ENCODE results near the gene CMTM3. TPM values are rescaled to one million over a fixed set of nuclear protein-coding genes. Genes with fewer than 3 reads are reported as not detected.
"Not testable (repeated sequence)": the region's sequence is repeated elsewhere in the genome, so short reads cannot be mapped to it uniquely, and the experiment has no call there.

Gene CMTM3
- total RNA-seq, 1 experiment from 2014 or later: 19.1 TPM

GRCh38 chr16:66622863-66623262 lies 18.4 kb downstream of the CMTM3 start (continued):
- TF ChIP-seq STAT6 (CRISPR knock-in tag; conservative IDR thresholded peaks at IDR 0.05; ENCODE audit: low read depth) (no peak), RORB (CRISPR knock-in tag; IDR thresholded peaks at IDR 0.05) (no peak), JUN (CRISPR knock-in tag; IDR thresholded peaks at IDR 0.05) (no peak), ZBTB43 (CRISPR knock-in tag; IDR thresholded peaks at IDR 0.05) (no peak), FOXP1 (CRISPR knock-in tag; IDR thresholded peaks at IDR 0.05; ENCODE audit: borderline replicate concordance) (no peak)

- Mint-ChIP-seq H3K4me3 (no peak overlapping the region), H3K9me3 (no peaks in the 10 kb centered on the region), H3K27me3 (ENCODE audit: low read depth) (no peaks in the 10 kb centered on the region), H3K36me3 (peaks cover 37% of the 10 kb centered on the region), H3K27ac (no peak overlapping the region), H3K4me1 (peaks cover 2% of the 10 kb centered on the region; the same call in 1 of the 2 replicates)
- TF ChIP-seq ZNF263 (CRISPR knock-in tag; IDR thresholded peaks at IDR 0.05; ENCODE audit: low read depth) (no peak), ZNF671 (CRISPR knock-in tag; IDR thresholded peaks at IDR 0.05) (no peak), NR3C1 (CRISPR knock-in tag; conservative IDR thresholded peaks at IDR 0.05; ENCODE audit: low read depth) (no peak), TP53 (CRISPR knock-in tag; IDR thresholded peaks at IDR 0.05) (no peak), E2F5 (CRISPR knock-in tag; IDR thresholded peaks at IDR 0.05) (no peak), CREB1 (CRISPR knock-in tag; IDR thresholded peaks at IDR 0.05) (no peak), E2F4 (CRISPR knock-in tag; IDR thresholded peaks at IDR 0.05; ENCODE audit: borderline replicate concordance, low read depth) (no peak), ZNF532 (CRISPR knock-in tag; IDR thresholded peaks at IDR 0.05; ENCODE audit: borderline replicate concordance) (no peak), CBFB (CRISPR knock-in tag; IDR thresholded peaks at IDR 0.05; ENCODE audit: low read depth) (no peak)
- ATAC-seq: no peak
- CTCF ChIA-PET: interaction anchor here (1.9 to 2.2 kb wide), 3 partner anchors 15 to 116 kb away, joined by 4 to 16 read pairs (median 13); no protein-coding TSS in a partner anchor
- POLR2A ChIA-PET: no interaction called here
- DNase-seq (ENCODE audit: low spot score): no peak
Measured at GRCh38 chr16:66623755-66624154, 19.3 kb downstream of the CMTM3 start.

GRCh38 chr16:66627611-66628378 lies 23.3 kb downstream of the CMTM3 start:
- H3K4me3 Mint-ChIP-seq; H3K27me3 Mint-ChIP-seq (ENCODE audit: low read depth); H3K4me1 Mint-ChIP-seq; H3K9me3 Mint-ChIP-seq; ATAC-seq; DNase-seq (ENCODE audit: low spot score); CTCF ChIA-PET; POLR2A ChIA-PET; H3K27ac Mint-ChIP-seq: not testable (repeated sequence)
- H3K36me3 Mint-ChIP-seq: peaks cover 30% of the 10 kb centered on the region
